Karpas-422 (cell line): ENCODE results near the gene ENOSF1. TPM values are rescaled to one million over a fixed set of nuclear protein-coding genes. Genes with fewer than 3 reads are reported as not detected.

Experiments
- DNase-seq: peaks from one replicate; pipeline ENCODE4 v3.0.0-alpha.2; 2015
- H2AFZ ChIP-seq: fragments of 200-600 bp; sonication (generic); 2 replicates; pipeline ENCODE4 v1.6.1; 2014; ENCODE audit warnings: antibody characterized with exemption, low read length, mixed read lengths
- H3K27ac ChIP-seq: fragments of 200-600 bp; sonication (generic); 2 replicates; pipeline ENCODE4 v1.5.1; 2014; ENCODE audit warnings: mild to moderate bottlenecking, low read length, moderate library complexity
- H3K27me3 ChIP-seq: fragments of 200-600 bp; sonication (generic); 2 replicates; pipeline ENCODE4 v1.6.1; 2014; ENCODE audit warnings: low read length, mixed read lengths
- H3K36me3 ChIP-seq: fragments of 200-600 bp; sonication (generic); 2 replicates; pipeline ENCODE4 v1.6.1; 2014; ENCODE audit warnings: low read length, mixed read lengths; ENCODE audit not compliant: insufficient read depth
- H3K4me1 ChIP-seq: fragments of 200-600 bp; sonication (generic); 2 replicates; pipeline ENCODE4 v1.6.1; 2014; ENCODE audit warnings: mild to moderate bottlenecking, low read length, mixed read lengths
- H3K4me2 ChIP-seq: fragments of 200-600 bp; sonication (generic); 2 replicates; pipeline ENCODE4 v1.6.1; 2014; ENCODE audit warnings: low read length, low read depth, mild to moderate bottlenecking; ENCODE audit not compliant: poor library complexity, severe bottlenecking
- H3K4me3 ChIP-seq: fragments of 200-600 bp; sonication (generic); 2 replicates; pipeline ENCODE4 v1.5.1; 2014; ENCODE audit warnings: mild to moderate bottlenecking, antibody characterized with exemption, low read length, mixed read lengths
- H3K79me2 ChIP-seq: fragments of 200-600 bp; sonication (generic); 2 replicates; pipeline ENCODE4 v1.6.1; 2014; ENCODE audit warnings: mild to moderate bottlenecking, low read length, mixed read lengths
- H3K9ac ChIP-seq: fragments of 200-600 bp; sonication (generic); 2 replicates; pipeline ENCODE4 v1.6.0; 2014; ENCODE audit warnings: low read length
- H3K9me2 ChIP-seq: fragments of 200-600 bp; sonication (generic), shearing (Covaris generic); replicated peaks from 2 replicates; pipeline ENCODE4 v1.6.0; 2014; ENCODE audit warnings: mild to moderate bottlenecking, low read length, moderate library complexity; ENCODE audit not compliant: insufficient read depth
- H3K9me3 ChIP-seq: fragments of 300-700, 200-600 bp; sonication (generic); 2 replicates; pipeline ENCODE4 v1.6.1; 2014; ENCODE audit warnings: low read length, mixed read lengths
- H4K20me1 ChIP-seq: fragments of 200-600 bp; sonication (generic); 2 replicates; pipeline ENCODE4 v1.6.1; 2014; ENCODE audit warnings: mild to moderate bottlenecking, antibody characterized with exemption, low read length, low read depth; ENCODE audit not compliant: insufficient read depth
- total RNA-seq: library from RNA; depleted of rRNA; stranded (reverse); fragments of >200 nt; shearing (Covaris generic); gene quantifications from 2 replicates; pipeline ENCODE4 v1.2.3, GENCODE V29; 2014; ENCODE audit warnings: low replicate concordance

ENOSF1 gene
- total RNA-seq, 1 experiment from 2014 or later: 68.7 TPM

DNA sequence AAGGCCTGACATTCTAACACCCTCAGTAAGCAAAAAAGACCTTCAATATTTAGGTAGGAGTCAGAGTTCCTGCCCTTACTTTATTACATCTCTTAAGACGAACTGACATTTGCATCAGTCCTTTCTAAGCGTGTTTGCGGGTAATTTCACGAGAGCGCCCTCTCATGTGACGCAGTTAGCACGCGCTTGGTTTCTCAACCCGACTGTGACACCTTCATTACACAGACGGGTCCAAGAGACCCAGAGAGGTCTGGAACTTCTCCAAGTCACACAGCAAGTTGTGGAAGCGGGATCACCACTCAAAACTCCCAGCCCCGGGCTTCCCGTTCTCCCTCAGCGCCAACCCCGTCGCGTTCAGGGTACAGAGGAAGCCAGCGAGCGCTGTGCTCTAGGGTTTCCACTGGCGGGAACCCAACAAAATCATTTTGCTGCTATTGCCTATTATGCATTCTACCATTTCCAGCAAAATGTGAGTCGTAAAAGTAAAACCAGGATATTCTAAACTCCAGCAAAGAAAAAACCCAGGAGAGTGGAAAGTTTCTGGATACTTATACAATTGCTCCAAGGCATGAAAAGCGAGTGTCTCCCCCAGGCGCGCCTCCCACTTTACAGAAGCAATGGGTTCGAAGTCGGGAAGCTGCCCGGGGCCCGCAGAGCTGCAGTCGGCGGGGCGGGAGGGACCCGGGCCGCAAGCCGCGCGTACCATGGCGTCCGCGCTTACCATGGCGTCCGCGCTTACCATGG lies 601 bp downstream of the ENOSF1 start:
- Histone ChIP-seq H3K9me3 (no peaks in the 10 kb centered on the region), H3K4me3 (peak overlapping the region; percentile 87), H3K4me2 (peak overlapping the region; percentile 97), H4K20me1 (no peaks in the 10 kb centered on the region), H3K9me2 (no peaks in the 10 kb centered on the region), H3K9ac (peak overlapping the region; percentile 87), H3K27ac (peak overlapping the region; percentile 55; the same call in 1 of the 2 replicates), H3K4me1 (peaks cover 18% of the 10 kb centered on the region), H3K36me3 (peaks cover 14% of the 10 kb centered on the region), H2AFZ (peak overlapping the region; percentile 96), H3K79me2 (peaks cover 45% of the 10 kb centered on the region), H3K27me3 (no peaks in the 10 kb centered on the region)
- DNase-seq: peak; percentile 93

DNA sequence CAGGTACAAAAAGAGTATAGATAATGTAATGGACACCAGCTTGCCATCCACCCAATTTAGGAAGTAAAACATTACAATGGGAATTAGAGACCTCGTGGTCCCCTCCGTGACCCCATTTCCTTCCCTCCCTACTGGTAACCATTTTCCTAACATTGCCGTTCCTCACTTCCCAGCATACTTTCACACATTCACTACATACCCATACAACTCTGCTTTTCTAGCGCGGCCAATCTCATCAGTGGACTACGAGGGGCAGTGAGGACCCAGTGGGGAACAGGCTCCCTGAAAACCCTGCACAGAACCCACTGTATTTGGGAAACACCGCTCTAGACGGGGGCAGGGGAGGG lies 1.1 kb downstream of the ENOSF1 start:
- no peaks in the 10 kb centered on the region for H3K9me3 ChIP-seq
- H4K20me1 ChIP-seq: no peaks in the 10 kb centered on the region
- H3K4me2 ChIP-seq: peak overlapping the region; percentile 97
- DNase-seq: peak; percentile 56
- peak overlapping the region; percentile 87 for H3K9ac ChIP-seq
- peak overlapping the region; percentile 87 for H3K4me3 ChIP-seq
- no peaks in the 10 kb centered on the region for H3K9me2 ChIP-seq
- H3K27me3 ChIP-seq: no peaks in the 10 kb centered on the region
- H3K79me2 ChIP-seq: peaks cover 48% of the 10 kb centered on the region
- H3K4me1 ChIP-seq: peaks cover 18% of the 10 kb centered on the region
- peak overlapping the region; percentile 53; the same call in 1 of the 2 replicates for H2AFZ ChIP-seq
- H3K36me3 ChIP-seq: peaks cover 14% of the 10 kb centered on the region
- H3K27ac ChIP-seq: peak overlapping the region; percentile 53; the same call in 1 of the 2 replicates

DNA sequence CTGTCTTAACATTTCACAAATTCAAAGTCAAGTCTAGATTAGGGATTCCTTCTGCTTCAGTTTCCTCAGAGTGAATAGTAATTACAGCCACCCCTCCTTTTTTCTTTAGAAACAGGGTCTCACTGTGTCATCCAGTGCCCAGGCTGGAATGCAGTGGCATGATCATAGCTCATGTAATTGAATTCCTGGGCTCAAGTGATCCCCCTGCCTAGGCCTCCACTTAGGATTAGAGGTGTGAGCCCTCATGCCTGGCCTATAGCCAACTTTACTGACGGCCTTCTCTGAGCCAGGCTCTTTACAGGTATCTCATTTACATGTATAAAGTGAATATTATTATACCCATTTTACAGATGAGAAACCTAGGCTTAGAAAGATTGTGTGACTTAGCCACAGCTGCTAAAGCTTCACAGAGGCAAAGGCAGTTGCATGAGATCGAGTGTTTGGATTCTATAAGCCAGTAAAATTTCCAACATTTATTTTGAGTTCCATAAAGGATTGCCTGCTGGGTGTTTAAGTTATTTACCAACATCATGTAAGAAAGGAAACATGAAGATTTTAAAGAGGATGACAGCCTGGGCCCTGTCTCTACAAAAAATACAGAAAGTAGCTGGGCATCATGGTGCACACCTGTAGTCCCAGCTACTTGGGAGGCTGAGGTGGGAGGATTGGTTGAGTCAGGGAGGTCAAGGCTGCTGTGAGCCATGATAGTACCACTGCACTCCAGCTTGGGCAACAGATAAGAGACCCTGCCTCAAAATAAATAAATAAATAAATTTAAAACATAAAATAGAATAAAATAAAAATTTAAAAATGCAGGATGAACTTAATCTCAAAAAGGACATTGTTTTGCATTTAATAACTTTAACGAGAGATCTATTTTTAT lies 1.8 kb downstream of the ENOSF1 start:
- Histone ChIP-seq H2AFZ (no peak overlapping the region), H3K4me3 (peak overlapping the region; percentile 87), H3K27ac (peak overlapping the region; percentile 53; the same call in 1 of the 2 replicates), H3K9me2 (no peaks in the 10 kb centered on the region), H3K27me3 (no peaks in the 10 kb centered on the region), H3K36me3 (peaks cover 14% of the 10 kb centered on the region), H3K9me3 (no peaks in the 10 kb centered on the region), H3K4me2 (peak overlapping the region; percentile 97), H3K4me1 (peaks cover 18% of the 10 kb centered on the region), H3K79me2 (peaks cover 51% of the 10 kb centered on the region), H3K9ac (peak overlapping the region; percentile 87), H4K20me1 (no peaks in the 10 kb centered on the region)
- DNase-seq: no peak

DNA sequence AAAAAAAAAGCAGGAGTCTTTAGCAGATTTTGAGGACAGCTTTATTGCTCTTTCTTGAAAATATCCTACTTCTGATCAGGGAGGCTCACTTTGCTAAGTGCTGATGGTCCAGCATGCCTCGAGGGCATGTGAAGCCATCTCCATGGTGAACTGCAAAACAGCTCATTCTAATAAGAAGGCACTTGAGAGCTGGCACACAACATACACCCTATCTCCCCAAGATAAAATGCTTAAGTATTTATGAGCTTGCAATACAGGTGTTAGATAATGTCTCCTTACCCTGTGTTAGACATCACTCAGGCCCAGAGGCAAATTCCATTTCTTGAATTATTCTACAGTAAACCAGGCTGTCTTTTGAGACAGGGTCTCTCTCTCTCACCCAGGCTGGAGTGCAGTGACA lies 2.7 kb downstream of the ENOSF1 start:
- no peaks in the 10 kb centered on the region for H4K20me1 ChIP-seq
- no peak overlapping the region for H3K27ac ChIP-seq
- no peaks in the 10 kb centered on the region for H3K27me3 ChIP-seq
- H2AFZ ChIP-seq: no peak overlapping the region
- H3K4me2 ChIP-seq: no peak overlapping the region
- no peak for DNase-seq
- H3K79me2 ChIP-seq: peaks cover 59% of the 10 kb centered on the region
- peaks cover 18% of the 10 kb centered on the region for H3K4me1 ChIP-seq
- H3K9ac ChIP-seq: no peak overlapping the region
- H3K9me2 ChIP-seq: no peaks in the 10 kb centered on the region
- H3K4me3 ChIP-seq: no peak overlapping the region
- H3K36me3 ChIP-seq: peaks cover 14% of the 10 kb centered on the region
- no peaks in the 10 kb centered on the region for H3K9me3 ChIP-seq

DNA sequence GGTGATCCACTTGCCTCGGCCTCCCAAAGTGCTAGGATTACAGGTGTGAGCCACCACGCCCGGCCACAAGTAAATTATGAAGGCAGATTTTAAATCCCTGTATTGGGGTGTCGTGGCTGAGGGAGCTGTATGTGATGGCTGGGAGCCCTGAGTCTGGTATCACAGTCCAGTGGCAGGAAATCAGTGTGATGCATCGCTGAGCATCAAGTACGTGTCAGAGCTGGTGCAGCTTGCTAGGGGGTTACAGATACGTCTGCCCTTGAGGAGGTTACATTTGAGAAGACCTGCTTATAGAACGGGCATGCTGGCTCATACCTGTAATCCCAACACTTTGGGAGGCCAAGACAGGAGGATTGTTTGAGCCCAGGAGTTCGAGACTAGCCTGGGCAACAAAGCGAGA lies 4.3 kb downstream of the ENOSF1 start:
- H3K27ac ChIP-seq: no peak overlapping the region
- no peaks in the 10 kb centered on the region for H3K9me2 ChIP-seq
- peaks cover 18% of the 10 kb centered on the region for H3K4me1 ChIP-seq
- H4K20me1 ChIP-seq: no peaks in the 10 kb centered on the region
- DNase-seq: no peak
- no peak overlapping the region for H3K9ac ChIP-seq
- H3K79me2 ChIP-seq: peaks cover 68% of the 10 kb centered on the region
- no peak overlapping the region for H3K4me2 ChIP-seq
- H2AFZ ChIP-seq: no peak overlapping the region
- H3K27me3 ChIP-seq: no peaks in the 10 kb centered on the region
- no peak overlapping the region for H3K4me3 ChIP-seq
- H3K9me3 ChIP-seq: no peaks in the 10 kb centered on the region
- H3K36me3 ChIP-seq: peaks cover 14% of the 10 kb centered on the region

DNA sequence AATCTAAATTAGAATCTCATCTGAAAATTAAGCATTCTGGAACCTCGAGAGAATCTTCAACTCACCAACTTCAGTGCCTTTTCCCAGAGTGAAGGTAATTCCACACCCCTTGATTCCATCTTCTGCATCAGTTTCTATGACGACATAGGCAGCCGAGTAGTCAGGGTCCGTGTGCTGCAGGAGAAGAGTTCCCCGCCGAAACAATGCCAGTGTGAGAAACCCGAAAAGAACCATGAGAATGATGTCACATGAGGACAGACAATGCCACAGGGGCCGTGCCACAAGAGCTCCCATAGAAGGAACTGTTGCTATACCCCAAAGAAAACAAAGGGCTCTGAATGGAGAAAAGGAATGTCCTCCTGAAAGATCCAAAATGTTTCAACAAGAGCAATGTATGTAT lies 6.0 kb downstream of the ENOSF1 start:
- H3K79me2 ChIP-seq: peaks cover 65% of the 10 kb centered on the region
- H3K27me3 ChIP-seq: no peaks in the 10 kb centered on the region

DNA sequence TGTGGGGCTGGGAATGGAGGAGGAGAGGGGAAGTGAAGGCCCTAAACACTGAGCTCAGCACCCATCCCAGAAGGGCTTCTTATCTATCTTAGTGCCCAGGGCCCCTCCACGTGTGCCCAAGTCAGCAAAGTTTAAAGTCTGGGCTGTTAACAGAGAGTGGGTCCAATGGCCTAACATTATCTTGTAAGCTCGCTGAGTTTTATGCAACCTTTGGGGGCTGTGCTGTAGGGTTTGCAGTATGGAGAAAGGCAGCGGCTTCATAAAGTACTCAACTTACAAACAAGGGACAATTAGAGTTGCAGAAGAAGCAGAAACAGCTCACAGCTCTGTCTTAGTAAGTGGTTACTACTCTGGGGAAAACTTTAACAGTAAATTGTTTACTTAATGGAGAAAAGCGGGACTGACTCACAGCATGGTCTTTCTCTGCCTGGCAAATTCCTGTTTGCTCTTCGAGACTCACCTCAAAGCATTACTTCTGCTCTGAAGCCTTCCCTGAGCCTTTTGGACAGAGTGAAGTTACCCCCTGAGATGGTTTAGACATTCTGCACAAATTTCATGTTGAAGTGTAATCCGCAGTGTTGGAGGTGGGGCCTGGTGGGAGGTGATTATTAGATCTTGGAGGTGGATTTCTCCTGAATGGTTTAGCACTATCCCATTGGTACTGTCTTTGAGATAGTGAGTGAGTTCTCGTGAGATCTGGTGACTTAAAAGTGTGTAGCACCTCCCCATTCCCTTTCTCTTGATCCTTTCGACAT lies 9.0 kb downstream of the ENOSF1 start:
- DNase-seq: no peak
- H3K27me3 ChIP-seq: no peaks in the 10 kb centered on the region
- no peaks in the 10 kb centered on the region for H3K9me3 ChIP-seq
- no peak overlapping the region for H3K4me3 ChIP-seq
- no peaks in the 10 kb centered on the region for H4K20me1 ChIP-seq
- H3K9ac ChIP-seq: no peak overlapping the region
- H3K9me2 ChIP-seq: no peaks in the 10 kb centered on the region
- H3K27ac ChIP-seq: no peak overlapping the region
- no peaks in the 10 kb centered on the region; the same call in 1 of the 2 replicates for H3K36me3 ChIP-seq
- no peak overlapping the region for H3K4me2 ChIP-seq
- H2AFZ ChIP-seq: no peak overlapping the region
- H3K4me1 ChIP-seq: no peaks in the 10 kb centered on the region
- peaks cover 53% of the 10 kb centered on the region for H3K79me2 ChIP-seq

More for the DNA sequence above, 6.0 kb downstream of the ENOSF1 start:
- H4K20me1 ChIP-seq: no peaks in the 10 kb centered on the region
- no peak overlapping the region for H3K9ac ChIP-seq
- H3K4me3 ChIP-seq: no peak overlapping the region
- DNase-seq: no peak
- H3K9me2 ChIP-seq: no peaks in the 10 kb centered on the region
- no peaks in the 10 kb centered on the region for H3K9me3 ChIP-seq
- peaks cover 14% of the 10 kb centered on the region for H3K36me3 ChIP-seq
- peaks cover 18% of the 10 kb centered on the region for H3K4me1 ChIP-seq
- H2AFZ ChIP-seq: no peak overlapping the region
- H3K27ac ChIP-seq: no peak overlapping the region
- no peak overlapping the region for H3K4me2 ChIP-seq
